ENCODE measurements around the gene FAM81A. TPM values are rescaled to one million over a fixed set of nuclear protein-coding genes. Genes with fewer than 3 reads are reported as not detected.
"Not testable (repeated sequence)": the region's sequence is repeated elsewhere in the genome, so short reads cannot be mapped to it uniquely, and the experiment has no call there.

FAM81A gene
- polyA plus RNA-seq, 1 donor from 2014 or later = 5.0 TPM

- Histone ChIP-seq H3K27me3 (ENCODE audit: insufficient read depth, low read depth, low read length) (no peaks in the 10 kb centered on the region), H4K20me1 (ENCODE audit: insufficient read depth) (no peaks in the 10 kb centered on the region), H2AFZ (ENCODE audit: low read depth, low read length) (no peak overlapping the region), H3K36me3 (ENCODE audit: insufficient read depth, low read length) (no peaks in the 10 kb centered on the region), H3K27ac (ENCODE audit: low read length) (no peak overlapping the region), H3K9ac (ENCODE audit: low read length) (no peak overlapping the region), H3K9me3 (ENCODE audit: low read length) (no peaks in the 10 kb centered on the region), H3K4me2 (ENCODE audit: low read length) (no peak overlapping the region), H3K4me3 (ENCODE audit: low read length) (no peak overlapping the region), H3F3A (ENCODE audit: insufficient read depth, low read length, poor library complexity, severe bottlenecking) (no peaks in the 10 kb centered on the region), H3K79me2 (replicated peaks; ENCODE audit: insufficient read depth, low read length) (no peaks in the 10 kb centered on the region), H3K9me2 (ENCODE audit: insufficient read depth, low read length) (no peaks in the 10 kb centered on the region)
- TF ChIP-seq MXI1 (conservative IDR thresholded peaks at IDR 0.05; ENCODE audit: poor library complexity, severe bottlenecking) = no peak
- no peak for TF ChIP-seq TAF1 (IDR thresholded peaks at IDR 0.05; ENCODE audit: low read depth)
- TF ChIP-seq RAD21 (conservative IDR thresholded peaks at IDR 0.05) = no peak
- TF ChIP-seq CTCF (IDR thresholded peaks at IDR 0.05; ENCODE audit: poor library complexity, severe bottlenecking) = no peak
- no peak for TF ChIP-seq EP300 (conservative IDR thresholded peaks at IDR 0.05; ENCODE audit: poor library complexity, severe bottlenecking)
These were observed 37.7 kb upstream of the FAM81A start for GRCh38 chr15:59400103-59400813.

DNA sequence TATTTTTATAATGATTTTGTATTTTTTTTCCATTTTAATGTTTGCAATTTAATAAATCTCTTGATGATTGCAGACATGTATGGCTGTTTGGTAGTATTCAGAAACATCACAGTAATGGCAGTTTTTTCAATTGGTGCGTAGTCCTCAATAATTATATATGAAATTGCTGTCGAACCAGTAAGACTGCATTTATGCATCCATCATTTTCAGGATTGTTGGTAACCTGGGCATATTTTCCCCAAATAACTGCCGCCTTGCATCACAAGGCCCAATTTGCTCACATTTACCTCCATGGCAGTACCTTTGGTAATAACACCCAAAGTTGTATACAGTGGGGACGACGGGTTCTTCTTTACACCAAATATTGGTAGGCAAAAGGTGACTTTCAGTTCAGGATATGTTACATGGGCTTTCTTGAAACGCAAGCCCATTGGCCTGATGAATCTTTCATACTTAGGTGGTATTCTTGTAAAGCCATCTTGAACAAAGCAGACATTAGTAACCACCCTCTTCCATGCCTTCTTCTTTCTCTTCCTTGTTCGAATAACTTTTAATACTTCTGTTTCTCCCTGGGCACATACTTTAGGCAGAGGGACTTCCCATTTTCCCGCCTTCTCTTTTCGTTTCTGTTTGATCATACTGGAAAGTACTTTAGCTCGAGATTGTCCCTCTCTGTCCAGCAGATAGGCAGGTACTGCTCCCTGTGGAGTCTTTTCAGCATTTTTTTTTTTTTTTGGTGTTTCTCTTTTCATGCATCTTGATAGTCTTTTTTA is 36.7 kb upstream of the FAM81A start:
- not testable (repeated sequence) for H3K36me3 ChIP-seq (ENCODE audit: insufficient read depth, low read length); H2AFZ ChIP-seq (ENCODE audit: low read depth, low read length); H3K9me3 ChIP-seq (ENCODE audit: low read length); H3K4me3 ChIP-seq (ENCODE audit: low read length); H3K9me2 ChIP-seq (ENCODE audit: insufficient read depth, low read length); H4K20me1 ChIP-seq (ENCODE audit: insufficient read depth); H3K9ac ChIP-seq (ENCODE audit: low read length); H3K79me2 ChIP-seq (replicated peaks; ENCODE audit: insufficient read depth, low read length); H3K27me3 ChIP-seq (ENCODE audit: insufficient read depth, low read depth, low read length); H3F3A ChIP-seq (ENCODE audit: insufficient read depth, low read length, poor library complexity, severe bottlenecking); H3K4me2 ChIP-seq (ENCODE audit: low read length); H3K27ac ChIP-seq (ENCODE audit: low read length)

DNA sequence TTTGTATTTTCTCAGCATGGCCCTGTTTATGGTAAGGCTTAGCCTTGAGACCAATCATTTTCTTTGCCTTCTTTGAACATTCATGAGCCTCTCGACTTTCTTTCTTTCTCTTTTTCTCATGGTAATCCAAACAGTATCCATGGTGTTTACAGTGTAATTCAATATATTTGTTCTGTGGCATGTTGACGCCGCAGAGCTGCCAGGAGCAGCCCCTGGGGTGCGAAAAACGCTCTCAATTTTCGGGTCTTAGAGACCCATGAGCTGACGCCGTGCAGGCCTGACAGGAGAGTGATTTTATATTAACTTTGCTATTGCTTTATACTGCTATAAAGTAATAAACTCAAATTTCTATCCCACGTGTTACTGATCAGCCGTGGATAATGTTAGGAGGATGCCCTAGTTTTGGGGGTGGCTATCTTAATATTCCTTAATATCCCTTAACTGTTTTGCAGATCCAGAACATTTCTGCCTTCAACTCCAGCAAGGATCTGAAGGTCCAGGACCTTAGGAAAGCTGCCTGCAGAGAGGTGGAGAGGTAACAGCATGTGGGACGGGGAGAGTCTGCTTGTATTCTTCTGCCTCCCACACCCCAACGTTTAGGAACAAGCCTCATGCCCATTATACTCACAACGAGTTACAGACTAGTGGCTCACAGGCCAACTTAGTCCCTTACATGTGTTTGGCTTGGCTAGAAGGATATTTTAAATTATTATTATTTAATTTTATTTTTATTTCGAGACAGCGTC is 36.0 kb upstream of the FAM81A start:
- no peak overlapping the region for H3K4me3 ChIP-seq (ENCODE audit: low read length)
- no peaks in the 10 kb centered on the region for H3K79me2 ChIP-seq (replicated peaks; ENCODE audit: insufficient read depth, low read length)
- no peaks in the 10 kb centered on the region for H3K9me3 ChIP-seq (ENCODE audit: low read length)
- no peaks in the 10 kb centered on the region for H4K20me1 ChIP-seq (ENCODE audit: insufficient read depth)
- no peak overlapping the region for H3K27ac ChIP-seq (ENCODE audit: low read length)
- TF ChIP-seq POLR2AphosphoS5 (IDR thresholded peaks at IDR 0.05) = no peak
- no peaks in the 10 kb centered on the region for H3K9me2 ChIP-seq (ENCODE audit: insufficient read depth, low read length)
- no peaks in the 10 kb centered on the region for H3K27me3 ChIP-seq (ENCODE audit: insufficient read depth, low read depth, low read length)
- no peak overlapping the region for H3K4me2 ChIP-seq (ENCODE audit: low read length)
- H3F3A ChIP-seq (ENCODE audit: insufficient read depth, low read length, poor library complexity, severe bottlenecking) = no peaks in the 10 kb centered on the region
- no peaks in the 10 kb centered on the region for H3K36me3 ChIP-seq (ENCODE audit: insufficient read depth, low read length)
- H3K9ac ChIP-seq (ENCODE audit: low read length) = no peak overlapping the region
- H2AFZ ChIP-seq (ENCODE audit: low read depth, low read length) = no peak overlapping the region
